Pons (tissue), 1 donor: ENCODE measurements around the gene KIAA0753.
"Not testable (repeated sequence)": the region's sequence is repeated elsewhere in the genome, so short reads cannot be mapped to it uniquely, and the experiment has no call there.

Experiments used
- DNase-seq: peaks from one replicate; pipeline ENCODE4 v3.0.0-alpha.2; 2016; ENCODE audit warnings: low spot score

Gene KIAA0753

DNA sequence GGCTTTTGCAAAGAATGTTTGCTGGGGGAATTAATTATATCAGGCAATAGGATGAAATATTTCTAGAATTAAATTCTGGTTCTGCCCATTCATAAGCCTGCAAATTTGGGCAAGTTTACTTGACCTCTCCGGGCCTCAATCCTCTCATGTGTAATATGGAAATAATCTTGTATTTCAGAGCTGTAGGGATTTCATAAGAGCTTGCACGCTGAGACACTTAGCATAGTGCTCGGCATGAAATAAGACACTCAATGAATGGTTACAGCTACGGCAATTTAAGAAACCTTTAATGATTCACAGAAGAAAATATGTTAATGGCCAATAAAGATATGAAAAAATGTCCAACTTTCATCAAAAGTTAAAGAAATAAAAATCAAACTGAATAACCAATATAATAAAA is 43.6 kb downstream of the KIAA0753 start:
- no peak for DNase-seq

DNA sequence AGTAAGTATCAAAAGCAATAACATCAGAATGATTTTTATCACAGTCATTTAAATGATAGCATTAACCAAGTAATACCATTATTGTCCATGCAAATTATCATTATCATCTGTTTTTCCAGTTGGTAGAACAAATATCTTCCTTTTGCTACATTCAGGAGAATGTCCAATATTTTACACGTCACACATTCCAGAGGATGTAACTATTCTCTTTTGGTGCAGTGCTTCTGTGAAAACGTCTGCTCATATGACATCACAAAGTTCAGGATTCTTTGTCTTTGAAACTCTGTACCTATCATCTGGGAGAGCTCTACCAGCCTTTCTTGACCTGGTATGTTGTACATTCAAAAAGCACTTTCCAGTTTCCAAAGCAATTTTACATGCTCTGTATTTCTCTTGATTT is 44.0 kb downstream of the KIAA0753 start:
- DNase-seq: no peak

DNA sequence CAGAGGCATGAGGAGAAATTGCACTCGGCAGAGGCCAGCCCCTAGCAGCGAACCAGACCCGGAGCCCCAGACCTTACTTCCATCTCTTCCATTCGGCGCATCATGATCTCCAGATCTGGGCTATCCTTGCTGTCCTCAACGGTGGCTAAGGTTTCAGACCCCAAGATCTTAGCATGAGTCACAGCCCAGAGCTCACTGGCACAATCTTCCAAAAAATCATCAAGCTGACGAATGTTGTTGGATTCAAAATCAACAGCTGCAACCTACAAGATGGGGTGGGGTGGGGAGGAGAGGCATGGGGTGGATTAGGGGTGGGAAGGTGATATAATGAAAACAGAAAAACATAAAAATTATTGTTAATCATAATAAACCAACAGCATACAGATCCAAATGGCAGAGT is 44.4 kb downstream of the KIAA0753 start:
- DNase-seq: no peak

DNA sequence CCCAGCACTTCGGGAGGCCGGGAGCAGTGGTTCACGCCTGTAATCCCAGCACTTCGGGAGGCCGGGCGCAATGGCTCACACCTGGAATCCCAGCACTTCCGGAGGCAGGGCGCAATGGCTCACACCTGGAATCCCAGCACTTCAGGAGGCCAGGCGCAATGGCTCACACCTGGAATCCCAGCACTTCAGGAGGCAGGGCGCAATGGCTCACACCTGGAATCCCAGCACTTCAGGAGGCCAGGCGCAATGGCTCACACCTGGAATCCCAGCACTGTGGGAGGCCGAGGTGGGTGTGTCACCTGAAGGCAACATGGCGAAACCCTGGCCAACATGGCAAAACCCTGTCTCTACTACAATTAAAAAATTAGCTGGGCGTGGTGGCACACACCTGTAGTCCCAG is 47.1 kb downstream of the KIAA0753 start:
- not testable (repeated sequence) for DNase-seq

DNA sequence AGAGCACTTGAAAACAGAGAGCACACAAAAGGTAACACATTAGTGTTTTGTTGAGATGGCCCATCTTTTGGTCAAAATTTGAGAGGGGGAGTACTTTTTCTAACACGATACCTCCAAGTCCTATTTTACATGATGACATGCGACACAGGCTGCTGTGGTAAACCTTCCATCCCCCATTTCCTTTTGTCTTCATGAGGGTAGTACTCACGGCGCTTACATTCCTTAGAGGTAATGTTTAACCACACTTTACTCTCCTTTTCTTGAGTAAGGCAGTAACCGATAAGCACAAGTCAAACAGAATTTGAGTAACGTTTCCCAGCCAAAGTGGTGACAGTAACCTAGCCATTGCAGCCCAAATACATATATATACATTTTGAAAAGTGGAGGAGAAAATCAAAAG is 48.3 kb downstream of the KIAA0753 start:
- no peak for DNase-seq

DNA sequence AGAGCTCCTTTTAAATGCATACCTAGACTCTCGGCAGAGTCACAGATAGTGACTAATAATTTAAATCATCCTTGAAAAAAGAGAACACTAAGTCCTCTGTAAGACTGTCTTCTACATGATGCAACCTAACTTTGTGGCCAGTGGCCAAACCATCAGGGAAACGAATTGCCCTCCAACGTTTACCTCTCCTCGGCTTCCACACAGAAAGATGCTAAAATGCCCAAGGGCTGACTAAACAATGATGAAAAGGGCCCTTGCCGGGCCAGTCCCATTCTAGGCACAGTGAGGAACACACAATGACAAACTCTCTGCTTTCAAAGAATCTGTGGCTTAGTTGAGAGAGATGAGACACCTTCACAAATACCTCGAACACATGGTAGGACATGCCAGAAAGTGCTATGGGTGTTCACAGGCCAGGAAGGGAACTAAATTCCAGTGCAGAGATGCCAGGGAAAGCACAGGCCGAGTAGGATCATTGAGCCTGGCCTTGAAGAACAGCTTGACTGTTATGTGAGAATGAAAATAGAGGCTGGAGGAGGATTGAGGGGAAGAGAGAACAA is 48.8 kb downstream of the KIAA0753 start:
- no peak for DNase-seq

GRCh38 chr17:6589266-6589946 is 51.1 kb downstream of the KIAA0753 start:
- no peak for DNase-seq

DNA sequence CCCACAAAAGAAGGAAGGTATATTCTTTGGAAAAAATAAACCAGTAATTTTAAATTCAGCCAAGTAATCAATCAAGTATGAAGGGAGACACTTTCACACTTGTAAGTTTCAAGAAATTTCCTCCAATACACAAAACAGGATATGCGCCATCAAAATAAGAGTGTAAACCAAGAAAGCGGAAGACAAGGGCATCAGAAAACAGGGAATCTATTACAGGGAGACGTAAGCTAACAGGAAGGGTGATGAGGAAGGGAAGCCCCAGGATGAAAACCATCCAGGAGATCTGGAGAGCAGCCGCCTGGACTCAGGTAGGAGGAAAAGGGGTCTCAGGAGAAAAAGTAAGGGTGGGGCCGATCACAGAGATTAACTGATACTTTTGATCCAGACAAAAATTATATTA is 52.3 kb downstream of the KIAA0753 start:
- DNase-seq: no peak

DNA sequence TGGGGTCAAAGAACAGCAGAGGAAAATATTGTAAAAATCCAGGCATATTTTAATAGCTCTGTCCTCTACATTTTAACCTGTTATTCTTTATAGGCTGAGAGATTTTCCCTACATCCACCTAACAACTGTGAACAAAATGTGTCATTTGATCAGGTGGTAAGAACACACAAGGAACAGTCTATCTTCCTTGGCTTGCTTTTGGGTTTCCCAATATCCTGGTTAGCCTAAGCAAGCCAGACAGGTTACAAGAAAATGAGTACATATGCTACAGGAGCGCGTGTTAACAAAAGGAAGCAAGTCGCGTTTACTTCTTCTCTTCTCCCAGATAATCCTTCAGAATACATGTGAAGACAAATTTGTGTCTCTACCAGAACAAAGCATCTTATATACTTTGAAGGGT is 53.2 kb downstream of the KIAA0753 start:
- no peak for DNase-seq

DNA sequence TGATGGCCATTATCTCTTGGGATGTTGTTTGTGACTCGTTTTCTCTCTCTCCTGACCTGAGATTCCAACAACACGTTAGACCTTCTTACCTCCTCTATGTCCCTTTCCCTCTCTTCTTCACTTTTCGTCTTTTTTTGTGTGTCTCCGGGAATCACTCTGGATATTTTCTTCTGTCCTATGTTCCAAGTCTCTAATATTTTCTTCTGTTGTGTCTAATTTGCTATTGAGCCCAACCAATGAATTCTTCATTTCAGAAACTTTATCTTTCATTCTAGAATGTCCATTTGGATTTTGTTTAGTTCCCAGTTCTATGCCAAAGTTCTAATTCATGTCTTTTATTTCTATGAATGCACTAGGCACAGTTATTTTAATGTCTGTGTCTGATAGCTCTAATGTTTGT is 57.1 kb downstream of the KIAA0753 start:
- DNase-seq: no peak

GRCh38 chr17:6580625-6581024 is 59.9 kb downstream of the KIAA0753 start:
- no peak for DNase-seq

- DNase-seq: no peak
Observed at GRCh38 chr17:6578491-6578890, 62.0 kb downstream of the KIAA0753 start.

GRCh38 chr17:6577686-6578263 is 62.7 kb downstream of the KIAA0753 start:
- DNase-seq: no peak

- no peak for DNase-seq
Observed at GRCh38 chr17:6576038-6576785, 64.3 kb downstream of the KIAA0753 start.

DNA sequence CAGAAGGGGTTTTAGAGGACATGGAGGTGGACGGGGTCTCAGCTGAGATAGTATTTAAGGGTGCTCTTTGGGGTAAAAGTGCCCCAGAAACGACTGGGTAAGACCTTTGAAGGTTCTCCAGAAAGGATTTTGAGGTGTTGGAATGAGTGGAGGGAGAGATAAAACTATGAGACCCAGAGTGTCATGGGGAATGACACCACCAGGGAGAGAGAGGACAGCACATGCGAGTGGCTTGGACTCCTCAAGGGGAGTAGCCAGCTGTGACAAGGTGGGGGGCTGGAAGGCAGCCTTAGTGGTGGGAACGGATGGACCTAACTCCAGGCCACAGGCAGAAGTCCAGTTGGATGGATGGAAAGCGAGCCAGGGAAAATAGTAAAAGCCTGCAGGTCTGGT is 64.9 kb downstream of the KIAA0753 start:
- DNase-seq: no peak

DNA sequence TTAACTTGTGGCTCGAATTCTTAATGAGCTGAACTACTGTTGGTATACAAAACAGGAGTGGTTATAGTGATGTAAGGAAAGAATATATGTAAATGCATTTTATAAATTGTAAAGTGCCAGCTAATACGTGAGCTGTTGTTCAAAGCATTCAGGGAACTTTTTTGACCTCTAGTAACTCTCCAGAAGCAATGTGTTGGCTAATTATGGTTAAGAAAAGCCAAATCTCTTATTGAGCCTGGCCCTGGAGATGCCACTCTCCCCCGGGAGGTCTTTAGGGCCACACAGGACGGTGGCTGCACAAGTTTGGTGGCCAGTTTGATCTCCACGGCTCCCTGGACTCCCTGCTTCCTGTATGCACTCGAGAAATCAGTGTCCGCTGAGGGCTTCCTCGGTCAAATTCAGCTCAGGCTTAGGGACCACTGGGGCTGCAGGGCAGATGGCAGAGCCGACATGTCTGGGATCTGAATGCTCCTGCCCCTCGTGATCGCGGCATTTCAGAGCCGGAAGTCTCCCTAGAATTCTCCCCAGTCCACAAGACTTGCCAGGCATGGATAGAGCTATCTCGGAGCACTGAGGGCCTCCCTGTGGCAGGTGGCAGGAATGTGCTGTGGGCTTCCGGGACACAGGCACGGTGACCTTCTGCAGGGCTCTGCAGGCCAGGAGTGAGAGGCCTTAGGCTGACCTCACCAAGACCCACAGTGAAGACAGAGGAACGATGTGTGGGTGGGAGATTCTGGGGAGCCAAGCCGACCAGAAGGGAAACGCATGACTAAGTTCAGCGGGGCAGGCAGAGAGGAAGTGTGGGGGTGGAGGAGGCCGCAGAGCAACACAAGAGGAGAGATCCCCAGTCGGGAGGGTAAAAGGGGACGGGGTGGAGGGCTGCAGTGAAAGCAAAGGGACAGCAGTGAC is 65.6 kb downstream of the KIAA0753 start:
- DNase-seq: peak; percentile 67

- DNase-seq: no peak
Observed at GRCh38 chr17:6573982-6574686, 66.4 kb downstream of the KIAA0753 start.

- not testable (repeated sequence) for DNase-seq
Observed at GRCh38 chr17:6573495-6573894, 67.0 kb downstream of the KIAA0753 start.

DNA sequence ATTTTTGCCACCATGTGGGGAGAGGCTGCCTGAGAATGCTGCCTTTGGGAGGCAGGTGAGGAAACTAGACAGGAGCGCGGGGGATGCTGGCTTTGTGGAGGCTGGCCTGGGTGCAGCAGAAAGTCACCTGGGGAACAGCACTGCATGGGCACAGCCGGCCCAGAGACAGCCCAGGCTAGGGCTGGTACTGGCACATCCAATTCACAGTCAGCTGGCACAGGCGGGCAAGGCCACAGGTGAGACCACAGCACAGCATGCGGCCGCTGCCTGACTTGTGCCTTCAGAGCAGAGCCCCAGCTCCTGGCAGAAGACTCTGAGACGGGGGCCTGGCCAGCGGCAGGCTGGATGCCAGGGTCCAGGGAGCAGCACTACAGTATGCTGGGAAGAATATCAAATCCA is 67.5 kb downstream of the KIAA0753 start:
- no peak for DNase-seq

- no peak for DNase-seq
Observed at GRCh38 chr17:6571452-6571781, 69.1 kb downstream of the KIAA0753 start.

GRCh38 chr17:6570731-6571451 is 69.6 kb downstream of the KIAA0753 start:
- no peak for DNase-seq
